B cell (primary cell): ENCODE data around the gene CPNE5.

ENCODE experiments used
- CTCF ChIP-seq: fragments of 200-600 bp; IDR thresholded peaks from one replicate; pipeline ENCODE4 v1.8.0; 2022; ENCODE audit warnings: antibody characterized with exemption, mild to moderate bottlenecking
- EZH2 ChIP-seq: IDR thresholded peaks from 2 replicates; pipeline ENCODE4 v1.6.1; 2012; ENCODE audit warnings: borderline replicate concordance, low read depth, mild to moderate bottlenecking, moderate library complexity, low read length; ENCODE audit not compliant: insufficient read depth, poor library complexity, severe bottlenecking

GRCh38 chr6:36813526-36813925 lies 25.7 kb downstream of the CPNE5 start:
- TF ChIP-seq EZH2 (no peak), CTCF (no peak)
